ENCODE results near the gene XPO6.

Gene XPO6

DNA sequence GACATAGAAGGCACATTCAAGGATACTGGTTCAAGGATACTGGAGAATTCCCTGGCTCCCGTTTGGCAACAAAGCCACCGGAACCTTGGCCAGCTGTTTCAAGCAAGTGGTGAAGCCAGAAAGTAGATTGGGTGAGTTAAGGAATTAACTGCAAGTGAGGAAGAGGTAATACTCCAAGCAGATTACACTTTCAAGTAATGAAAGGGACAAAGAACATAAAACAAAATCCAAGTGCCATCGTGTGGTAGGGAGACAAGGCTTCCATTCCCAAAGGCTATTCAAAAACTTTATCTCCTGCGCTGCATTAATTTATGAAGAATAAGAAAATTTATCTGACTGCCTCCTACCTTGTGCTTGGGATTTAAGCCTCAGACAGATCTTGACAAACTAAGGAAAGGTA, 27.8 kb downstream of the XPO6 start:
- DNase-seq (ENCODE audit: low read depth, low spot score) = no peak

DNA sequence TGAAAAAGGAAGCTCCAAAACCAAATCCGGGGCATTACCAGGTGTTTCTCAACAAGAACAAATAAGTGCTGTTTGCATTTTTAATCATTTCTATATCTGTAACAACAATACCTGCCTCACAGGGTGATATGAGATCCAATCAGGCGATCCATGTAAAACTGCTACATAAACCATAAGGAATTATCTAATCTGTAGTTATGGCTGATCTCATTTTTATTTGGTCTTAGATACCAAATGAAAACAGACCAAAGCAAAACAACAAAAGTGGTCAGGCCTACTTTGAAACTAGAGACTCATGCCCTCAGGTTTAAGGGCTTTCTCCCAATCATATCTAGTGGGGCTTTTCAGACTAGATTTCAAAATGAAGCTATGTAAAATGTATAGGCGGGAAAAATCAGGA, 28.3 kb downstream of the XPO6 start:
- DNase-seq (ENCODE audit: low read depth, low spot score) = no peak

DNA sequence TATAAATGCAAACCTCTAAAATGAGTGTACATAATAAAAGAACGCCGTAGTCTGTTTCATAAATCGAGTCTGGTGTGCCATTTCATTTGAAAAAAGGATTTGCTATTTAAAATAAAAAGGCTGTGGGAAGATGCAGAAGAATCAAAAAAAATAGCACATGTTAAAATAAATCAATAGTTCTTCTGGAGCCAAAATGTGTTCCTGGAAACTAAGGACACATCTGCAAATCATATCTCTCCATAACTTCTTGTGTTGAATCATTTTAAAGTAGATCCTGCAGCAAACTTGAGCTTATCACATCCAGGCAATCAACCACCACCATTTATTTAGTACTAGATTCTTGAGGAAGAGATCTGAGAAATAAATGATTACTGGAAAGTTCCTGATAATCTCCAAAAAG, 29.0 kb downstream of the XPO6 start:
- DNase-seq (ENCODE audit: low read depth, low spot score) = no peak

DNA sequence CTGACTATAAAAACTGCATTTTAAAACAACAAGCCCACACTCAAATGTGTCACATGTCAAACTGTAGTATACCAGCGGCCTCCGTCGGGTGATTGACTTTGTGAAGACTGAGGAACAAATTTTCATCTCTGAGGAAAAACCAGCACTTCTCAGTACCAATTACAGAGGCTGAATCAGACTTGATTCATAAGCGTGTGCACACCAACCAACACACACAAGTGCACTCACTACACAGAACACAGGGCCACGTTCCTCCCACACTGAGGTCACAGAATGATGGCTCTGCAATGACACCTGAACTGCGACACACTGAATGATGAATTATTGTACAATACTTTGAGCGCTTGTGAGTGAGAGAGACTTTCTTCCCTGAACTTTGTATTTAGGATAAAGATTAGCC, 29.6 kb downstream of the XPO6 start:
- peak; percentile 17 for DNase-seq (ENCODE audit: low read depth, low spot score)

DNA sequence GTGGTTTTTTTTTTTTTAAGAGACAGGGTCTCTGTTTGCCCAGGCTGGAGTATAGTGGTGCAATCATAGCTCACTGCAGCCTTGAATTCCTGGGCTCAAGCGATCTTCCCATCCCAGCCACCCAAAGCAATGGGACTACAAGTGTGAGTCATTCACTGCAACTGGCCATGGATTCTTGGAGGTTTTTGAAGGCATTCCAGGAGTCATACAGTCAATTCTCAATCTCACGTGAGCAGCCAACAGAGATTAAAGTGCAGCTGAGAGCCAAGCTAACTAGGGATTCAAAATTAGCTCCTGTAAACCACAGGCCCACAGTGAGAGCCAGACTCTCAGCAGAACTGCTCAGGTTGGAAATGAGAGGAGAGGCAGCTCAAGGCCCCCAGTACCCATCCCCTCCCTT, 30.2 kb downstream of the XPO6 start:
- DNase-seq (ENCODE audit: low read depth, low spot score) = no peak

DNA sequence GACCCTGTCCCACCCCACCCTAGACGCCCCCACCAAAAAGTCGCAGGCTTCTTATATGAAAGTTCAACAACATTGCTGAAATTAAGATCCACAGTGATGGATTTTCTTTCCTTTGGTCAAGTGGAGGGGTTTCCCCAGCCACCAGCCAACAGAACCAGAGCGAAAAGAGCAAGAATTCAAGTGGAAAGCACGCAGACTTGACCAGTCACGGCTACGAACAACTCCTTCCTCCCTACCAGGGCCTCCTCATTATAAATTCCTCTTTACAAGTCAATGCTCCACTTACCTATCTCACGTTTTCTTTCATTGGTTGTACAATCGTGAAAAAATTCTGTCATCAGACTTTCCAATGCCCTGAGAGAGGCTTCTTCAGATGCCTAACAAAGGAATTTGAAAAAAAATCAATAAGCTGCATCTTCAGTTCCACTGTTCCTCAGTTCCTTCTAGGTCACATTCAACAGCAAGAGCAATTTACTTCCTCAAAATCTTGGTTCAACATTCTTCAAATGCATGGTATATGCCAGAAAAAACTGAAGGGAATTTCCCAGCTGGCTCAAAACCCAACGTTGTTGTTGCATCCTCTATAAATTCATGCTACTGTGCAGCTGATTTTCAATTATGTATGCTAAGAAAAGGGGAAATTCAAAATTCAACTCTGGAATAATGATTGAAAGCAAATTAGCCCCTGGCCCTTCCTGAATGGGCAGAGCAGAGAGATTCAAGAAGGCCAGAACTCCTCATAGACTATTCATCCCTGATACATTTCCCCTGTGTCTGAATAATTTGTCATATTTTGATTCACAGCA, 30.9 kb downstream of the XPO6 start:
- DNase-seq (ENCODE audit: low read depth, low spot score) = no peak

DNA sequence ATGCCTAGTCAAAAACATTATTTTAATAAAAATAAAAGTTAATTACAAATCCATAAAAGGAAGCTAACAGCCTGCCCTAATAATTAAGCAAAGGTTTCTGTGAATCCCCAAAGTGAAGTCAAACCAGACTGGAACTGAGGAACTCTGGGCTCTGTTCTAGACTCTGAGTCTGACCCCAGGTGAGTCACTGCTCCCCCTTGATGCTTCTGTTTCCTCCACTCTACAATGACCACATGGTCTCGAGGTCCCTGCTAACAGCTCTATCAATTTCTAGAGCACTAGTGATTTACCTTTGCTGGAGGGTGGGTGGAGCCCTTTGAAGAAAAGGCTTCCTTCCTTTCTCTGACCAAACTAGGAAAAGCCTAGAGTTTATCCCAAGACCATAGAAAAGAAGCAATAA, 32.4 kb downstream of the XPO6 start:
- DNase-seq (ENCODE audit: low read depth, low spot score) = no peak

DNA sequence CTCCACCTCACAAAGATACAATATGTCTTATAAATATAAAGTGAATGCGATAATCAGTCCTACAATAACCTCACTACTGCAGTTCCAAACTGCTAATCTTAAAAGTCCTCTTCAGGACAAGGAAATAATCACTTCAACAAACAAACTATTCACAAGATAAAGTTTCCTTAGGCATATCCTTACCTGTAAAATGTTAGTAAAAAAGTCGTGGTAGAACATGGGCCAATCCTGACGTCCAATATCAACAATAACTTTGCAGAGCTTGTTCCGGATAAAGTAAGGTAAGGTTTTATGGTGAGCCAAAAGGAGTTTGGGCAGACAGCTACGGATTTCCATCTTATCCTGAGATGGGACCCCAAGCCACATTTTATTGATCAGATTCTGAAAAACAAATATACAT, 36.0 kb downstream of the XPO6 start:
- no peak for DNase-seq (ENCODE audit: low read depth, low spot score)

DNA sequence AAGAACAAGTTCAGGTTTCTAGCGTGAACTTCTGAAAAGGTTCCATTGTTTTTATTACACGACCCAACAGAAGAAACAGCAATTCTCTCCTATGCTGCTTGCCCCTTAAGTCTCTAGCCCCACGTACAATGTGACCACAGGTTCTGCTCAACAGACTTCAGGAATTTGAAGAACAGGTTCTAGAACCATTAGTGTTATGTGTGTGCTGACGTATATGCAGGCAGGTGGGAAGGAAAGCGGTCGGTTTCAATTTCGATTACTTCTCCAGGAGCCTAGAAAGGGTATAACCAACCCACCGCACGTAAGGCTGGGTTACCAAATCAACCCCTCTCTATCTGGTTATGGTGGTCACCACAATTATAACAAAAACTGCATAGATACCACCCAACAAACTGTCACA, 39.4 kb downstream of the XPO6 start:
- DNase-seq (ENCODE audit: low read depth, low spot score) = no peak

DNA sequence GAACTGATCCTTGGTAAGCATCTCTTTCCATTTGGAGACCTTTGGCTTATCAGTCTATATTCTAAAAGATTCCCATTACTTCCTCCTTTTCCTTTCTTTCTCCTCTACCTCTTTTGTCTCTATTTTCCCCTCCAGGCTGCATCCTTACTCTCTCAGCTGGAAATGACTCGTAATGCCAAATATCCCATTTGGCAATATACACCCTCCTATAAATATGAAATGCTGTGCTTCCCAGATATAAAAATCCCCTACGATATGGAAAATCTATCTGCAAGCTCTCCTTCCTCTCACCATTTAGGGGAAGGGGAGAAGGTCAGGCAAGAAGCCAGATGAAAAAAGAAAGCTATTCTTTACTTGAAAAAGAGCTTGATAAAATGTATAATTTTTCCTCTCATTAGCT, 39.9 kb downstream of the XPO6 start:
- no peak for DNase-seq (ENCODE audit: low read depth, low spot score)

DNA sequence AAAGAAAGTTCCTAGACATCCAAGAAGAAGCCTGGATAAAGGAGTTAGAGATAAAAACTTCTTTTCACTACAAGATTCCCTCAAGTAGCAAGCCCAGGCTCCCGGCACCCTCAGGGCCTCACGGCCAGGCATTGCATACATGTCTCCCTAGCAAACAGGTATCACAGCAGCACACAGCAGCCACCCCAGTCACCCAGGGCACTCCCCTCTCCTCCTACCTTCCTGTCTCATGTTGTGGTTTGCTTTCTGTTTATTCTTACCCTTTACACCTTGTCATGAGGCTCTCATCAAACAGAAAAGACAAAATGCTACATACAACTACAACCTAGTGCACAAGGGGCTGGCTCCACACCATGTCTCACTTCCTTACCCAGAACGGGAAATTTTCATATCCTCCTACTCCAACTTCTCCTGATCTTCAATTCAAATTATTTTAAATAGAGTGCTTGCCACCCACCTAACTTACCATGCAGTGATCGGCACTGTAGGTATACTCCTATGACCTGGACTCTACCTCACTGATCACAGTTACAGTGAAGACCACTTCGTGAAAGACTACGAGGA, 42.7 kb downstream of the XPO6 start:
- no peak for DNase-seq (ENCODE audit: low read depth, low spot score)

DNA sequence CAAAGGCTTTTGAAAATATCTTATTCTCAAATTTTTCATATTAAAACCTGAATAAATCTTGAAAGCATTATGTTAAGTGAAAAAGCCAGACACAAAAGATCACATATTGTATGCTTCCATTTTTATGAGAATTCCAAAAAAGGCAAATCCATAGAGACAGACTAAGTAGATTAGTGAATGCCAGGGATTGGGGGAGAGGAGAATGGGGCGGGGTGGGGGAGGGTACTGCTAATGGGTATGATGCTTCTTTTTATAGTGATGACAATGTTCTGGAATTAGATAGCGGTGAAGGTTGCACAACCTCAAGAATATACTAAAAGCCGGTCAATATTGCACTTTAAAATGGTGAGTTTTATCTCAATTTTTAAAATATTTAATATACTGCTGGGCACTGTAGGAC, 44.0 kb downstream of the XPO6 start:
- no peak for DNase-seq (ENCODE audit: low read depth, low spot score)

DNA sequence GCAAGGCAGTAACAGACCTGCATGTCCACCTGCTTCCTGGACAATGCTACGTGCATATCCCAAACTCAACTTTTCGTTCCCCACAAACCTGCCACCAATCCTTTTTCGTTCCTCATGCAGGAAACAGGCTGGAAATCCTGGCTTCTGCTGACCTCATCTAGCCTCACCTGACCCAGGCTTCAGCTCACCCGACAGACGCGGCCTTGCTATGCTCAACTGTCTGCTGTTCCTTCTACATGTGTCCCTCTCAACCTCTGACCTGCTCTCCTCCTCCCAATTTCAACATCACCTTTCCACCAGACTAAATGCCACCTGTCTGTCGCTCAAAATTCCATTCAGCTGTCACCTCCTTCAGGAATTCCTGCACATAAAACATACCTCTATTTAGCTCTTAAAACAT, 44.5 kb downstream of the XPO6 start:
- DNase-seq (ENCODE audit: low read depth, low spot score) = no peak

DNA sequence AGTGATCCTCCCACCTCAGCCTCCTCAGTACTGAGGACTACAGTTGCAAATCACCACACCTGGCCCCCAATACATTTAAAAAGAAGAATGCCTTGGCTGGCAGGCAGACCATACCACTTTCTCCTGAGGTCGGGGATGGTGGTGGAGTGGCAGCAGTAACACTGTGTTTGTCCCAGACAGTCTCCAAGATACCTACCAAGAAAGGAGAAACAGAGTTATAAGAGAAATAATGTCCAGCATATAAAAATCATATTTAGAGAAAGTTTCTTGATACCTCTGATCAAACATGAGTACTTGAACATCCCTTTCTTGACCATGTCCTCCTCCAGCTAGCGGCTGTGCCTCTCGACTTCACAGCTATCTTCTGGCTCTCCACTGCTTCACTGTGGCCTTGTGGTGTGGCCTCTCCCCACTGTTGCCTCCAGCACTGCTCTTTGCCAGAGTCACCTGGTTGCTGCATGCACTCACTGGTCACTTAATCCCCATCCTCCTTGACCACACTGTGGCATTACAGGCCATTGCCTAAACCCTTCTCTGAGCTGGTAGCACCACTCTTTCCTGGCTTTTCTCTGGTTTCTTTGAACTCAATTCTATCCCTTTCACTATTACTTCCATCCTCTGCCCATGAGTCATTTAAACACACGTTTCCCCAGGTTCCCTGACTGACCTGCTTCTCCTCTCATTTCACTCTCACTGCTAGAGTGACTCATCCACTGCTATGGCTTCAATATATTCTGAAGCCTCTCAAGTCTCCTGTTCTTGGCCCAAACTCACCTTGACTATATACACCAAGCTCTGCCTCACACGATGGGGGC, 45.2 kb downstream of the XPO6 start:
- DNase-seq (ENCODE audit: low read depth, low spot score) = no peak

DNA sequence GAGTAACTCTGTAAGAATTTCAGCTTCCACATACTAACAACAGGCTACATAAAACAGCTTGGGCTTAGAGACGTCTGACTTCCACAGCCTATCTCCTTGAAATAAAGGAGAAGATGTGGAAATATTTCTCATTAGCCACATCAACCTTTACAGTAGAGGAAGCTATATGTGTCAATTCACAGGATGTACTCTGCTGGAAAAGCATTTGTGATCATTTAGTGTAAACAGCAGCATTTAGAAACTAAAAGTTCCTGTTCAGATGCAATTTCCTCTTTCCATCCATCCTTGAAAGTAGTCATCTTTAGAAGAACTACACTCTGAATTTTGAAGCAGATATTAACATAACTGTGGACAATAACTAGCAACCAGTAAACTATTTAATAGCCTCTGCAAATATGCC, 46.2 kb downstream of the XPO6 start:
- no peak for DNase-seq (ENCODE audit: low read depth, low spot score)

DNA sequence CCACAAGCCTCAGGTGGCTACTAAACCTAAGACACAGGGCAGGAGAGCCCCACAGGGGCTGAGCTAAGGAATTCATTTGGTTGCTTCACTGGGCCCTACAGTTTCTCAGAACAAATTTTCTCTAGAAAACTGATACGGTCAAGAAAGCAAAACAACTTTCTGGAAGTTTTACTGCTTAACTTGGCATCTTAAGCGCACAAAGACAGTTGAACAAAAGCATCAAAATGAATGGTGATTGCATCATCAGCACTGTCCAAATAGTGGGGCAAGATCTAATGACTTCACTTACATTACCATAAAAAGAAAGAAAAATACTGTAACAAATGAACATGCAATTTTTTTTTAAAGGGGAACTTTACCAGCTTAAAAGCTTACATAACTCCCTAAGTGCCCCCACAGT, 47.6 kb downstream of the XPO6 start:
- DNase-seq (ENCODE audit: low read depth, low spot score) = no peak

DNA sequence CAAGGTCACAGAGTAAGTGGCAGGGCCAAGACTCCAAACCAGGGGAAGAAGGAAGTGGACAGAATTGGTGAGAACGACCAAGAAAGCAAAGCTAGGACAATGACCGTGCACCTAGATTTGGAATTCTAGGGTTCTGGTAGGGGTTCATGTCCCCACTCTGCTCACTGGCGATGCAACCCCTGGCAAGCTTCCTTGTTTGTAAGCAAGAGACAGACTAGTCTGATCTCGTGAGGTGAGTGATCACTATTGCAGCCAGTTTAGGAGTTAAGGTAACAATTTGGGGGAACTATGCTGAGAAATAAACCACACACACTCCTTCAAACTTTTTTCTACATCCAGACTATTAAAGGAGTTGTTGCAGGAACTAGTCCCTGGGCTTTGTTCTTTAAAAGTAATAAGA, 48.1 kb downstream of the XPO6 start:
- DNase-seq (ENCODE audit: low read depth, low spot score) = no peak

DNA sequence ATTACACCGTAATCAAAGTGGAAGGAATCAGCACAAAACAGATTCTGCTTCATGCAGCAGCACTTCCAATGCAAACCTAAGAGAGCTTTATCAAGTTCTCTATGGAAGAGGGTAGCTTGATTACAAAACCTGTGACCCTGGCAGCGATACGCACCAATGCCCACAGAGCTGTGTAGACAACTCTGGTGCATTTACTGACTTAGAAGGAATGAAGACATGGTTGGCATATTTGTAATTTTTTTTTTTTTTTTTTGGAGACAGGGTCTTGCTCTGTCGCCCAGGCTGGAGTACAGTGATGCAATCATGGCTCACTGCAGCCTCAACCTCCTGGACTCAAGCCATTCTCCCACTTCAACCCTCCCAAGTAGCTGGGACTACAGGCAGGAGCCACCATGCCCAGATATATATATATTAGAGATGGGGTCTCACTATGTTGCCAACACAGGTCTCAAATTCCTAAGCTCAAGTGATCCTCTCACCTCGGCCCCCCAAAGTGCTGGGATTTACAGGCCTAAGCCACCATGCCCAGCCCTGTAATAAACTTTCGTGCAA, 49.4 kb downstream of the XPO6 start:
- DNase-seq (ENCODE audit: low read depth, low spot score) = no peak

DNA sequence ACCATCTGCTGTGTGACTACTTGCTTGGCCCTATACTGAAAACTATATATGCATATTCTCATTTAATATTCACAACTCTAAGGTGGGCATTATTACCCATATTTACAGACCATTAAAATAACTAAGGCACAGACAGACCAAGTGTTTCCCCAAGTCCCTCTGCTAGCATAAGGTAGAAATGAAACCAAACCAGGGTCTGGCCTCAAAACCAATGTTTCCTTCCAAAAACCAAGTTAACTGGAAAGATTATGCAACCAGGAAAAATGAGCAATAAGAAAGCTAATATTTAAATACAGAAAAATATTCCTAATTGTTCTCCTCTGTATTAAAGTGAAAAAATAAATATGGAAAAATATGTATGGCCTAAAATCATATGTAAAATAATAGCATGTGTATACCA, 50.1 kb downstream of the XPO6 start:
- no peak for DNase-seq (ENCODE audit: low read depth, low spot score)

DNA sequence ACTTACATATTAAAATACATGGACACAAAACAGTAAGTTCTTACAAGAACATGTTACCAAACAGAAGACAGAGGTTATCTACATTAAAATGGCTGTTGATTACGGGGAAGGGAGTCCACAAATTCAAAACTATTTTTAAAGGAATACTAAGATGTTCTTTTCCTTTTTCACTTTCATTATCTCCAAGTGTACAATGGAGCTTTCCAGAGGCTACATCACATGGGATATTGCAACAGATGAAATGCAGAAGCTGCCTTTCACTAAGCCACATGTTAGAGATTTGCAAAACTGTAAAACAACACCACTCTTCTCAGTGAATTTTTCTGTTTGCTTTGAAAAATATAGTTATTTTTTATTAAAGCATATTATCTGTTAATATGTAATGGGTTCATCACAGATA, 53.6 kb downstream of the XPO6 start:
- DNase-seq (ENCODE audit: low read depth, low spot score) = no peak

DNA sequence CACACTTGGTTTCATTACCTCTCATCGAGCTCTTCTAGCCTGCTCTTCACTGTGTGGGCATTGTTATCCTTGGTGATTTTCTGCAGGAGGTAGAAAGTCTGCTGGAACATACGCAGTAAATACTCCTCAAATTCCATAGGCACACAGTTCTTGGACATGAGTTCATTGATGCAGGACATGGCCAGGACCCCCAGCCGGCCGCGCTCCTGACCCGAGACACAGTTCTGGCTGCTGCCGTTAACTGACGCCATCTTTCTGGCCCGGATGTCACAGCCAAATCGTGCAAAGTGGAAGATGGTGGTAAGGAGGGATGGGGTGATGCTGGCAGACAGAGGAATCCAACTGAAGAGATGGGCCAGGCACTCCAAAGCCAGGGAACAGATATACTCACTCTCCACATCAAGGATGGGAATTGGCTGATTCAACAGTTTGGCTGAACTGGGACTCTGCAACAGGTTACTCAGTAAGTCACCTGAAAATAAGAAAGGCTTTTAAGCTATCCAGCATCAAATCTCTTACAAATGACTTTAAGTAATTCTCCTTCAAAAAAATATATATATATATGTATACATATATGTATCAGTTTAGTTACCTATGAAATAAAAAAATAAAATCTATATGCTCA, 55.6 kb downstream of the XPO6 start:
- no peak for DNase-seq (ENCODE audit: low read depth, low spot score)

DNA sequence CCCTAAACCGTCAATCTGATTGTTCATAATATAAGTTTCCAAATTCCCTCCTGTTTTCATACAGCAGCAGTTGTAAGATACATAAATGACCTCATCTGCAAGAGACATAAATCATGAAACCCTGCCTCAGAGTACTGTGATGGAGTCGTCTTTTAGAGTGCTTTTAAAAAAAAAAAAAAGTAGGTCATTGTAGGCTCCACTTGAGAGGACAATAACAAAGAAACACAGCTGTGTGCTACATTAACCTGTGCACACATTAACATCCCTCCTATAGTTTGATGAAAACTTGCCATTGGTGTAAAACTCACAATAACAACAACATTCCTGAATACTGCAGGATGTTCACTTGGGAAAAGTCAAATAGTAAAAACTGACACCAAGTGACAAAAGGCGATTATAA, 56.5 kb downstream of the XPO6 start:
- DNase-seq (ENCODE audit: low read depth, low spot score) = no peak
